ENCODE measurements around the gene CNTFR.

Gene CNTFR

DNA sequence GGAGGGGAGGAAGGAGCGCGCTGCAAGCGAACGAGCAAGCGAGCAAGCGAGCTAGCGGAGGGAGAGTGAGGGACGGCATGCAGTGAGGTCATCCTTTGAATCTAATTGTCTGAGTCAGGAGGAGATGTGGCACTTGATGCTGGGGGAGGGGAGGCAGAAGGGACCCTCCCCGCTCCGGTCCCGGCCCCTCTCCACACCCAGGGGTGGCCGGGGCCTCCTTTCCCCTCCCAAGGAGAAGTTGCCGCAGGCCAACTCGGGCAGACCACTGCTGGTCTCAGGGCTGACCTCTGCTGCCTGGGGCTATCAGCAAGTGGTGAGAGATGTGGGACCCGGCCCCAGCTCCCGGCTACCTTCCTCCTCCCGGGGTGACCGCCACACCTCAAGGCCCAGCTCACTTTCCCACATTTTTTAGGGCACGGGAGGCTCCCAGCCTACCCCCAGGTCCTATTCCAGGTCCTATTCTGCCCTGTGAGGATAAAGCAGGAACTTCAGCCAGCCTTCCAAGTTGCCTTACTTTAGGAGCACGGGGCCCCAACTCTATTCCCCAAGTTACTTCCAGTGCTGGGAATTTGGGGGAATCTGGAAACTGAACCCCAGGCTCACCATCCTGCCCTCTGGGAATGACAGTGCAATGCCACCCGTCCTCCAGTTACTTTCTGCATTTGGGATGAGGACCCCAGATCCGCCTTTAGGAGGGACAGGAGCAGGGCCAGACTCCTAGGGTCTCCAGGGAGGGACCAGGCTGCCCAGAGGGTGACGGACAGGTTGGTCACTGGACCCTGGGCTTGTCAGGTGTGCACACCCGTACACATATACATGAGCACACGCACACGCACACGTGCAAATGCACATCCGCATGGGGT, 11.1 kb downstream of the CNTFR start:
- Histone ChIP-seq H3K4me1 (ENCODE audit: control insufficient read depth, insufficient read depth, low read depth, low read length) (peaks cover 12% of the 10 kb centered on the region), H3K79me1 (replicated peaks; ENCODE audit: low read length, poor library complexity, severe bottlenecking) (no peaks in the 10 kb centered on the region), H2AFZ (ENCODE audit: low read depth, low read length) (no peak overlapping the region), H3K23ac (ENCODE audit: low read length in 2 of 2) (peak overlapping the region in 1 of 2 experiments; percentile 94), H2BK15ac (ENCODE audit: low read depth, poor library complexity, severe bottlenecking) (no peak overlapping the region), H3K27ac (ENCODE audit: low read length, poor library complexity, severe bottlenecking) (no peak overlapping the region), H2BK5ac (ENCODE audit: low read depth, low read length, poor library complexity, severe bottlenecking) (no peak overlapping the region), H3K4me3 (ENCODE audit: insufficient read depth in 1 of 2, low read depth in 1 of 2, low read length in 2 of 2) (peak overlapping the region; percentile 35 to 41), H4K8ac (ENCODE audit: low read length) (no peak overlapping the region), H3K4me2 (ENCODE audit: low read length, poor library complexity, severe bottlenecking) (peak overlapping the region; percentile 66), H2BK12ac (ENCODE audit: low read length in 2 of 2) (no peak overlapping the region), H3K18ac (ENCODE audit: low read depth in 1 of 2, low read length in 2 of 2) (no peak overlapping the region), H4K91ac (ENCODE audit: low read length) (no peak overlapping the region), H3K27me3 (ENCODE audit: control insufficient read depth in 1 of 2, insufficient read depth in 1 of 2, low read length in 2 of 2) (peaks cover 74 to 95% of the 10 kb centered on the region in 2 experiments), H3K4ac (ENCODE audit: low read depth in 1 of 2, low read length in 2 of 2) (no peak overlapping the region), H2AK5ac (ENCODE audit: low read length, severe bottlenecking) (no peak overlapping the region), H3K9ac (ENCODE audit: low read length) (peak overlapping the region; percentile 45), H3K36me3 (ENCODE audit: control insufficient read depth in 1 of 2, insufficient read depth in 2 of 2, low read depth in 1 of 2, low read length in 2 of 2) (no peaks in the 10 kb centered on the region), H2BK120ac (ENCODE audit: low read depth, low read length) (no peak overlapping the region), H3K9me3 (ENCODE audit: control insufficient read depth, low read length) (no peaks in the 10 kb centered on the region), H3K14ac (ENCODE audit: low read length in 2 of 2) (no peak overlapping the region)
- 11% methylated on average over 12 of the region's 28 CpGs for WGBS
- peak; percentile 58 for DNase-seq

DNA sequence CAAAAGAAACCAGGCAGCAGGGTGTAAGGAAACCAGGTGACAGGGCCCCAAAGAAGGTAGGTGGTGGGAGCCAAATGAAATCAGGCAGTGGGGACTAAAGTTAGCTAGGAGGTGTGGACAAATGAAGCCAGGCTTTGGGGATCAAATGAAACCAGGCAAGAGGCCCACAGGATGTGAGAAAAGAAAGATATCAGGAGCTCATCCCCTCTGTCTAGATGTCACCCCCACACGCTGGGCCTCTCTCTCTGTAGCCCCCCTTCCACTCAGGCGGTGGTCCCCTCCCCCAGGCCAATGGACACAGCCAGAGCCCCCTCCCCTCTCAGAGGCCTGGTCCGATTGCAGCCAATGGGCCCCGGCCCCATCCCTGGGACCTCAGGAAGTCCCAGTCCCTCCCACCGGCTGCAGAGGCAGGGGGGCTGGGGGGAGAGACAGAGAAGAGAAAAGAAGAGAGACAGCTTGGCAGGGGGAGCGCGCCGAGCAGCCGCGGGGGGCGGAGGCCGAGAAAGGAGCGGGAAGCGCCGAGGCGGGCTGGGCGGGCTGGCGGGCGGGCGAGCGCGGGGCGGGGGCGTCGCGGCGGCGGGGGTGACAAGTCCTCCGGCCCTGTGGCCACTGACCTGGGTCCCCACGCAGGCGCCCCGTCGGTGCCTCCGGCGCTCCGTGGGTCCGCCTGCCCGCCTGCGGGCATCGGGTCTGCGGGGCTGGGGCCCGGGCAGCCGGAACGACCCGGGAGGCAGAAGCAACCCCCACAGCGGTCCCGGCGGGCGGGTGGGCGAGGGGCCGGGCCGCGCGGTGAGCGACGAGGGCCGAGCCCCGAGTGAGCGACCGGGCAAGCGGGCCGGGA, 11.9 kb downstream of the CNTFR start:
- Histone ChIP-seq H3K23ac (ENCODE audit: low read length in 2 of 2) (peak overlapping the region in 1 of 2 experiments; percentile 34), H2BK120ac (ENCODE audit: low read depth, low read length) (no peak overlapping the region), H2BK15ac (ENCODE audit: low read depth, poor library complexity, severe bottlenecking) (no peak overlapping the region), H3K14ac (ENCODE audit: low read length in 2 of 2) (no peak overlapping the region), H3K27ac (ENCODE audit: low read length, poor library complexity, severe bottlenecking) (no peak overlapping the region), H2AFZ (ENCODE audit: low read depth, low read length) (no peak overlapping the region), H4K91ac (ENCODE audit: low read length) (no peak overlapping the region), H3K79me1 (replicated peaks; ENCODE audit: low read length, poor library complexity, severe bottlenecking) (no peaks in the 10 kb centered on the region), H3K4ac (ENCODE audit: low read depth in 1 of 2, low read length in 2 of 2) (no peak overlapping the region), H4K8ac (ENCODE audit: low read length) (no peak overlapping the region), H3K9ac (ENCODE audit: low read length) (peak overlapping the region; percentile 45), H2BK12ac (ENCODE audit: low read length in 2 of 2) (peak overlapping the region in 1 of 2 experiments; percentile 24), H3K9me3 (ENCODE audit: control insufficient read depth, low read length) (no peaks in the 10 kb centered on the region), H3K27me3 (ENCODE audit: control insufficient read depth in 1 of 2, insufficient read depth in 1 of 2, low read length in 2 of 2) (peaks cover 65 to 95% of the 10 kb centered on the region in 2 experiments), H3K4me1 (ENCODE audit: control insufficient read depth, insufficient read depth, low read depth, low read length) (peaks cover 12% of the 10 kb centered on the region), H3K4me2 (ENCODE audit: low read length, poor library complexity, severe bottlenecking) (peak overlapping the region; percentile 66), H2AK5ac (ENCODE audit: low read length, severe bottlenecking) (no peak overlapping the region), H2BK5ac (ENCODE audit: low read depth, low read length, poor library complexity, severe bottlenecking) (no peak overlapping the region), H3K4me3 (ENCODE audit: insufficient read depth in 1 of 2, low read depth in 1 of 2, low read length in 2 of 2) (peak overlapping the region; percentile 35 to 41), H3K18ac (ENCODE audit: low read depth in 1 of 2, low read length in 2 of 2) (no peak overlapping the region), H3K36me3 (ENCODE audit: control insufficient read depth in 1 of 2, insufficient read depth in 2 of 2, low read depth in 1 of 2, low read length in 2 of 2) (no peaks in the 10 kb centered on the region)
- DNase-seq = no peak
- 1% methylated on average over 36 of the region's 62 CpGs for WGBS

DNA sequence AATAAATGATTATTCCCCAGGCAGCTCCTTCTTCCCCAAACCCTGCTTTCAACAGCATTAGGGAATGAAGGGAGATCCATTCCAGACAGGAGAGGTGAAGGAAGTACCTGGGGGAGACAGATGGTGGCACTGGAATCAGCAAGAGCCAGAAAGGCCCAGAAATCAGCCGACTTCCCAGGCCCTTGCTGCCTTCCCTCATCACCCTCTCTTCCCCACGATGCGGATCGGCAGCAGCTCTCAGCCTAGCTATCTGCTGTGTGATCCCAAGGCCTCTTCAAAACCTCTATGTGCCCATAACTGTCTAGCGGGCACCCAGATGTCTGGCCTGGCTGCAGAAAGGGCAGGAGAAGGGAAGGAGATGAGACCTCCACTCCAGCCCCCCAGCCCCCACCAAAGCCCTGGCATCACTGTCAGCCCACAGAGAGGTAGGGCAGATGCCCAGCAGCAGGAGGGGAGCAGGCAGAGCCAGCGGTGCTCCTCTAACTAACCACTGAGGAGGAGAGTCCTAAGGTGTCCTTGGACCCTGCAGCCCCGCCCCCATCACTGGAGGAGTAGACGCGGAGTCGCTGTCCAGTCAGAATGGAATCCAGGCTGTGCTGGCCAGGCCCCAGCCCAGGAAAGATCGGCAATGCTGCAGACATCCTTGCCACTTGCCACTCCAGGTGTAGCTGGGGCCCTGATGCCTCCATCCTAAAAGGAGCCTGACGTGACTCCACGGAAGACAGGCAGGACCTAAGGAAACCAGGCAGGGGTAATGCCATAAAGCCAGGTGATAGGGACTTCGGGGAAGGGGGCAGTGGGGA, 12.7 kb downstream of the CNTFR start:
- Histone ChIP-seq H2BK120ac (ENCODE audit: low read depth, low read length) (no peak overlapping the region), H2AFZ (ENCODE audit: low read depth, low read length) (no peak overlapping the region), H4K91ac (ENCODE audit: low read length) (no peak overlapping the region), H3K4ac (ENCODE audit: low read depth in 1 of 2, low read length in 2 of 2) (no peak overlapping the region), H3K9me3 (ENCODE audit: control insufficient read depth, low read length) (no peaks in the 10 kb centered on the region), H2BK12ac (ENCODE audit: low read length in 2 of 2) (no peak overlapping the region), H2BK5ac (ENCODE audit: low read depth, low read length, poor library complexity, severe bottlenecking) (no peak overlapping the region), H3K9ac (ENCODE audit: low read length) (no peak overlapping the region), H3K18ac (ENCODE audit: low read depth in 1 of 2, low read length in 2 of 2) (no peak overlapping the region), H3K27me3 (ENCODE audit: control insufficient read depth in 1 of 2, insufficient read depth in 1 of 2, low read length in 2 of 2) (peaks cover 62 to 93% of the 10 kb centered on the region in 2 experiments), H2BK15ac (ENCODE audit: low read depth, poor library complexity, severe bottlenecking) (no peak overlapping the region), H3K14ac (ENCODE audit: low read length in 2 of 2) (no peak overlapping the region), H2AK5ac (ENCODE audit: low read length, severe bottlenecking) (no peak overlapping the region), H3K79me1 (replicated peaks; ENCODE audit: low read length, poor library complexity, severe bottlenecking) (no peaks in the 10 kb centered on the region), H3K23ac (ENCODE audit: low read length in 2 of 2) (peak overlapping the region in 1 of 2 experiments; percentile 34), H3K27ac (ENCODE audit: low read length, poor library complexity, severe bottlenecking) (no peak overlapping the region), H3K36me3 (ENCODE audit: control insufficient read depth in 1 of 2, insufficient read depth in 2 of 2, low read depth in 1 of 2, low read length in 2 of 2) (no peaks in the 10 kb centered on the region), H3K4me3 (ENCODE audit: insufficient read depth in 1 of 2, low read depth in 1 of 2, low read length in 2 of 2) (peak overlapping the region in 1 of 2 experiments; percentile 7), H3K4me1 (ENCODE audit: control insufficient read depth, insufficient read depth, low read depth, low read length) (peaks cover 12% of the 10 kb centered on the region), H3K4me2 (ENCODE audit: low read length, poor library complexity, severe bottlenecking) (no peak overlapping the region), H4K8ac (ENCODE audit: low read length) (no peak overlapping the region)
- no peak for DNase-seq
- WGBS = 39% methylated on average over 14 of the region's 14 CpGs

Measured in mesenchymal stem cell (in vitro differentiated cells and primary cell).